Fibroblast of lung (primary cell): ENCODE results near the gene EGFL6.

Experiments used
- CTCF ChIP-seq, 2 donors: IDR thresholded peaks in 1 of 2; conservative IDR thresholded peaks in 1 of 2; 1 replicate in 1 of 2; 2 replicates in 1 of 2; pipeline ENCODE4 v1.5.1; 2011 to 2012; ENCODE audit warnings: low read length in 2 of 2, control low read depth in 1 of 2, inconsistent platforms in 1 of 2, low read depth in 1 of 2, mild to moderate bottlenecking in 1 of 2
- EZH2 ChIP-seq: IDR thresholded peaks from 2 replicates; pipeline ENCODE4 v1.5.1; 2012; ENCODE audit warnings: low read length, control low read depth, mild to moderate bottlenecking; ENCODE audit errors: missing control alignments

GRCh38 chrX:13638021-13638420, 68.6 kb downstream of the EGFL6 start:
- no peak for TF ChIP-seq CTCF (conservative IDR thresholded peaks at IDR 0.05 in 1 of 2, IDR thresholded peaks at IDR 0.05 in 1 of 2; ENCODE audit: low read depth in 1 of 2, low read length in 2 of 2)
- no peak for TF ChIP-seq EZH2
